ENCODE data around the gene FIGNL1. TPM values are rescaled to one million over a fixed set of nuclear protein-coding genes. Genes with fewer than 3 reads are reported as not detected.
A peak's percentile ranks its signal among the peaks of the same experiment; 100 is the strongest.

The FIGNL1 gene
- polyA plus RNA-seq (2013, experiment 1 of 2): 4.0 TPM
- 4.3 TPM for polyA plus RNA-seq (2013, experiment 2 of 2)

DNA sequence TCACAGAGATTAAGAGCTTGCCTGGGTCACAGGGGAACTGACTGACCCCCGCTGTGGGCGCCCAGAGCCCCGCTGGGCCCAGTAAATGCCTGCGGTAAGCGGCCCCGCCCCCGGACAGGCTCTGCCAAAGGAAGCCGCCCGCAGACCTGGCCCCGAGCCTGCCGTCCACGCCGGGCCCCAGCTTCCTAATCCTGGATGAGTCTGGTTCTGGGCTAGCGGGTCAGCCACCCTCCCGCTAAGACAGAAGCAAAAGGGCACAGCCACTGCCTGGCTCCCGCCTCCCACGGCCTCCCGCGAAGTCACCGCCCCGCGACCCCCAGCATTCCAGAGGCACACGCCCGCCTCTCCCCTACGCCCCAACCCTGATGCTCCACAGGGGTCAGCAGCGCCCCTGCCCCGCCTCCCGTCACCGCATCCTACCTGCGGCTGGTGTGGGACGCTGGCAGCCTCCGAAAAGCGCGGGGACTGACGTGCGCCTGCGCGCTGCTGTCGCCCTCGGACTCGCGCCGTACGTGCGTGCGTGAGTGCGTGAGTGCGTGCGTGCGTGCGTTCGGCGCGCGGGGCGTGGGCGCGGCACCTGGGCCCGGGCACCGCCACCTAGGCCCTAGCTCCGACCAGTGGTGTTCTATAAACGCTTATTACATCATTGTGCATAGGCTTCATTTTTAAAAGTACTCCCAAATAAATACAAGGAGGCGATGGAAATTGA is at the start of gene FIGNL1:
Gene FIGNL1, minus strand, starts transcription at position 470 of the 709 bp plus-strand sequence. CDS start 3,063 bp downstream, outside the sequence.
- DNase-seq: peak; percentile 57
- Histone ChIP-seq H3K36me3 (ENCODE audit: control insufficient read depth in 1 of 2, insufficient read depth in 2 of 2, low read depth in 1 of 2, low read length in 2 of 2) (peaks cover 0 to 19% of the 10 kb centered on the region in 2 experiments), H2BK120ac (ENCODE audit: low read depth, low read length) (peak within 1 kb of the TSS; percentile 19), H3K79me1 (replicated peaks; ENCODE audit: low read length, poor library complexity, severe bottlenecking) (peaks cover 2% of the 10 kb centered on the region), H3K9ac (ENCODE audit: low read length) (peak within 1 kb of the TSS; percentile 84), H3K14ac (ENCODE audit: low read length in 2 of 2) (peak within 1 kb of the TSS in 1 of 2 experiments; percentile 57), H2BK15ac (ENCODE audit: low read depth, poor library complexity, severe bottlenecking) (no peak within 1 kb of the TSS), H3K4me3 (ENCODE audit: insufficient read depth in 1 of 2, low read depth in 1 of 2, low read length in 2 of 2) (peak within 1 kb of the TSS; percentile 59 to 88), H3K27me3 (ENCODE audit: control insufficient read depth in 1 of 2, insufficient read depth in 1 of 2, low read length in 2 of 2) (peaks cover 14 to 16% of the 10 kb centered on the region in 2 experiments), H3K23ac (ENCODE audit: low read length in 2 of 2) (peak within 1 kb of the TSS in 1 of 2 experiments; percentile 46), H3K4me2 (ENCODE audit: low read length, poor library complexity, severe bottlenecking) (peak within 1 kb of the TSS; percentile 63), H3K9me3 (ENCODE audit: control insufficient read depth, low read length) (no peaks in the 10 kb centered on the region), H2AK5ac (ENCODE audit: low read length, severe bottlenecking) (no peak within 1 kb of the TSS), H3K18ac (ENCODE audit: low read depth in 1 of 2, low read length in 2 of 2) (peak within 1 kb of the TSS; percentile 13 to 95), H2BK12ac (ENCODE audit: low read length in 2 of 2) (peak within 1 kb of the TSS in 1 of 2 experiments; percentile 1), H2BK5ac (ENCODE audit: low read depth, low read length, poor library complexity, severe bottlenecking) (no peak within 1 kb of the TSS), H2AFZ (ENCODE audit: low read depth, low read length) (peak within 1 kb of the TSS; percentile 49), H3K4ac (ENCODE audit: low read depth in 1 of 2, low read length in 2 of 2) (peak within 1 kb of the TSS; percentile 6 to 75), H4K8ac (ENCODE audit: low read length) (peak within 1 kb of the TSS; percentile 99), H3K27ac (ENCODE audit: low read length, poor library complexity, severe bottlenecking) (peak within 1 kb of the TSS; percentile 61), H3K4me1 (ENCODE audit: control insufficient read depth, insufficient read depth, low read depth, low read length) (peaks cover 10% of the 10 kb centered on the region), H4K91ac (ENCODE audit: low read length) (peak within 1 kb of the TSS; percentile 55)
- 1% methylated on average over 44 of the region's 63 CpGs for WGBS

GRCh38 chr7:50499092-50499491 is 48.9 kb upstream of the FIGNL1 start:
- no peak overlapping the region for H3K4me3 ChIP-seq (ENCODE audit: insufficient read depth in 1 of 2, low read depth in 1 of 2, low read length in 2 of 2)
- no peaks in the 10 kb centered on the region for H3K9me3 ChIP-seq (ENCODE audit: control insufficient read depth, low read length)
- no peak overlapping the region for H2BK5ac ChIP-seq (ENCODE audit: low read depth, low read length, poor library complexity, severe bottlenecking)
- no peak overlapping the region for H2AK5ac ChIP-seq (ENCODE audit: low read length, severe bottlenecking)
- no peaks in the 10 kb centered on the region for H3K36me3 ChIP-seq (ENCODE audit: control insufficient read depth in 1 of 2, insufficient read depth in 2 of 2, low read depth in 1 of 2, low read length in 2 of 2)
- WGBS: 93% methylated on average over 6 of the region's 6 CpGs
- H3K4me1 ChIP-seq (ENCODE audit: control insufficient read depth, insufficient read depth, low read depth, low read length): peaks cover 8% of the 10 kb centered on the region
- H4K91ac ChIP-seq (ENCODE audit: low read length): no peak overlapping the region
- DNase-seq: no peak
- peak overlapping the region in 1 of 2 experiments; percentile 6 for H3K18ac ChIP-seq (ENCODE audit: low read depth in 1 of 2, low read length in 2 of 2)
- no peak overlapping the region for H3K4ac ChIP-seq (ENCODE audit: low read depth in 1 of 2, low read length in 2 of 2)
- H3K9ac ChIP-seq (ENCODE audit: low read length): no peak overlapping the region
- H3K27me3 ChIP-seq (ENCODE audit: control insufficient read depth in 1 of 2, insufficient read depth in 1 of 2, low read length in 2 of 2): peaks cover 18 to 20% of the 10 kb centered on the region in 2 experiments
- no peak overlapping the region for H3K14ac ChIP-seq (ENCODE audit: low read length in 2 of 2)
- H3K4me2 ChIP-seq (ENCODE audit: low read length, poor library complexity, severe bottlenecking): no peak overlapping the region
- no peak overlapping the region for H3K27ac ChIP-seq (ENCODE audit: low read length, poor library complexity, severe bottlenecking)
- no peak overlapping the region for H4K8ac ChIP-seq (ENCODE audit: low read length)
- no peak overlapping the region for H3K23ac ChIP-seq (ENCODE audit: low read length in 2 of 2)
- H2BK12ac ChIP-seq (ENCODE audit: low read length in 2 of 2): peak overlapping the region; percentile 28 to 87
- H3K79me1 ChIP-seq (replicated peaks; ENCODE audit: low read length, poor library complexity, severe bottlenecking): no peaks in the 10 kb centered on the region
- no peak overlapping the region for H2BK120ac ChIP-seq (ENCODE audit: low read depth, low read length)
- no peak overlapping the region for H2AFZ ChIP-seq (ENCODE audit: low read depth, low read length)
- H2BK15ac ChIP-seq (ENCODE audit: low read depth, poor library complexity, severe bottlenecking): no peak overlapping the region

DNA sequence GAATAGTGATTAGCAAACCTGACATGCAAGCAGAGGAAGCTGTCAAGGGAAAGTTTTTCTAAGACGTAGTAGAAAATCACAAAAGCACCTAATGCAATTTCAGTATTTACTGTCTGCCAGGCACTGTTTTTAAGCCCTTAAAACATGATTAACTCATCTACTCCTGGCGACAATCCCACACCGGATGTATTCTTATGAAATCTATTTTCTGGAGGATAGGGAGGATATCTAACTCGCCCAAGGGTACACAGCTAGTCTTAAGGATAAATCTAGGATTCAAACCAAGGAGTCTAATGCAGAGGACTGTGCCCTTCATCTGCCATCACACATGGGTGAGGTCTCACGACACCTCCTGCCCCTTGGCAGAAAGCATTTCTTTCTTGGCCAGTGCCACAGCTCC is 47.8 kb upstream of the FIGNL1 start:
- no peak overlapping the region for H3K4me3 ChIP-seq (ENCODE audit: insufficient read depth in 1 of 2, low read depth in 1 of 2, low read length in 2 of 2)
- no peak overlapping the region for H3K18ac ChIP-seq (ENCODE audit: low read depth in 1 of 2, low read length in 2 of 2)
- no peak overlapping the region for H2BK5ac ChIP-seq (ENCODE audit: low read depth, low read length, poor library complexity, severe bottlenecking)
- no peak overlapping the region for H3K4me2 ChIP-seq (ENCODE audit: low read length, poor library complexity, severe bottlenecking)
- no peak overlapping the region for H3K9ac ChIP-seq (ENCODE audit: low read length)
- H3K36me3 ChIP-seq (ENCODE audit: control insufficient read depth in 1 of 2, insufficient read depth in 2 of 2, low read depth in 1 of 2, low read length in 2 of 2): no peaks in the 10 kb centered on the region
- no peak for DNase-seq
- no peaks in the 10 kb centered on the region for H3K79me1 ChIP-seq (replicated peaks; ENCODE audit: low read length, poor library complexity, severe bottlenecking)
- H3K27me3 ChIP-seq (ENCODE audit: control insufficient read depth in 1 of 2, insufficient read depth in 1 of 2, low read length in 2 of 2): peaks cover 18 to 27% of the 10 kb centered on the region in 2 experiments
- H2BK15ac ChIP-seq (ENCODE audit: low read depth, poor library complexity, severe bottlenecking): no peak overlapping the region
- no peak overlapping the region for H3K27ac ChIP-seq (ENCODE audit: low read length, poor library complexity, severe bottlenecking)
- H2BK12ac ChIP-seq (ENCODE audit: low read length in 2 of 2): peak overlapping the region in 1 of 2 experiments; percentile 34
- no peak overlapping the region for H2AK5ac ChIP-seq (ENCODE audit: low read length, severe bottlenecking)
- no peak overlapping the region for H3K23ac ChIP-seq (ENCODE audit: low read length in 2 of 2)
- no peak overlapping the region for H4K8ac ChIP-seq (ENCODE audit: low read length)
- 89% methylated on average over 5 of the region's 5 CpGs for WGBS
- no peak overlapping the region for H2AFZ ChIP-seq (ENCODE audit: low read depth, low read length)
- H2BK120ac ChIP-seq (ENCODE audit: low read depth, low read length): no peak overlapping the region
- H4K91ac ChIP-seq (ENCODE audit: low read length): no peak overlapping the region
- no peak overlapping the region for H3K4ac ChIP-seq (ENCODE audit: low read depth in 1 of 2, low read length in 2 of 2)
- H3K14ac ChIP-seq (ENCODE audit: low read length in 2 of 2): no peak overlapping the region
- peaks cover 8% of the 10 kb centered on the region for H3K4me1 ChIP-seq (ENCODE audit: control insufficient read depth, insufficient read depth, low read depth, low read length)
- H3K9me3 ChIP-seq (ENCODE audit: control insufficient read depth, low read length): no peaks in the 10 kb centered on the region

GRCh38 chr7:50497068-50497642 is 47.0 kb upstream of the FIGNL1 start:
- WGBS: 62% methylated on average over 7 of the region's 8 CpGs
- Histone ChIP-seq H3K4me1 (ENCODE audit: control insufficient read depth, insufficient read depth, low read depth, low read length) (peaks cover 2% of the 10 kb centered on the region), H3K14ac (ENCODE audit: low read length in 2 of 2) (no peak overlapping the region), H3K18ac (ENCODE audit: low read depth in 1 of 2, low read length in 2 of 2) (peak overlapping the region; percentile 35 to 37), H3K4me3 (ENCODE audit: insufficient read depth in 1 of 2, low read depth in 1 of 2, low read length in 2 of 2) (no peak overlapping the region), H3K27me3 (ENCODE audit: control insufficient read depth in 1 of 2, insufficient read depth in 1 of 2, low read length in 2 of 2) (peaks cover 18 to 34% of the 10 kb centered on the region in 2 experiments), H2BK12ac (ENCODE audit: low read length in 2 of 2) (peak overlapping the region in 1 of 2 experiments; percentile 61), H2AFZ (ENCODE audit: low read depth, low read length) (no peak overlapping the region), H3K4ac (ENCODE audit: low read depth in 1 of 2, low read length in 2 of 2) (no peak overlapping the region), H2AK5ac (ENCODE audit: low read length, severe bottlenecking) (no peak overlapping the region), H3K9ac (ENCODE audit: low read length) (no peak overlapping the region), H4K91ac (ENCODE audit: low read length) (peak overlapping the region; percentile 61), H3K23ac (ENCODE audit: low read length in 2 of 2) (no peak overlapping the region), H3K9me3 (ENCODE audit: control insufficient read depth, low read length) (no peaks in the 10 kb centered on the region), H2BK5ac (ENCODE audit: low read depth, low read length, poor library complexity, severe bottlenecking) (no peak overlapping the region), H3K79me1 (replicated peaks; ENCODE audit: low read length, poor library complexity, severe bottlenecking) (no peaks in the 10 kb centered on the region), H2BK15ac (ENCODE audit: low read depth, poor library complexity, severe bottlenecking) (peak overlapping the region; percentile 36), H2BK120ac (ENCODE audit: low read depth, low read length) (no peak overlapping the region), H3K27ac (ENCODE audit: low read length, poor library complexity, severe bottlenecking) (no peak overlapping the region), H3K36me3 (ENCODE audit: control insufficient read depth in 1 of 2, insufficient read depth in 2 of 2, low read depth in 1 of 2, low read length in 2 of 2) (no peaks in the 10 kb centered on the region), H4K8ac (ENCODE audit: low read length) (no peak overlapping the region), H3K4me2 (ENCODE audit: low read length, poor library complexity, severe bottlenecking) (no peak overlapping the region)
- DNase-seq: peak; percentile 76
